ENCODE measurements around the gene SH3RF3.

DNA sequence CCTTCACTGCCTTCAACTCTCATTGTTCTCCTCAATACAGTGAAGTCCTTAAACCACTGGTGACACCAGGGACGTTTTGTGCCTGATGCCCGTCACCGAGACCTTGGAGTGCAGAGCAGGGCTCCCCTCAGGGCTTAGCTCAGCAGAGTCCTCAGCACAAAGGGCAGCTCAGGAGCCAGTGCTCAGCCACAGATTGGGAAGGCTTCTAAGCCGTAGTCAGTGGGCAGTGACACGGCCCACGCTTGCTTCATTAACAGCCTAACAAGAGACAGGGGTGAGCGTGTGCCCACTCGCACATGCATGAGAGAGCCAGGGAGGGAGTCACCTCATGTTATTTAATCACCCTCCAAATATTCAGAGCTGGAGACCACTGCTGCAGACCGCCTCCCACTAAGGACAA is 137.5 kb downstream of the SH3RF3 start:
- TF ChIP-seq, protein P1, sequence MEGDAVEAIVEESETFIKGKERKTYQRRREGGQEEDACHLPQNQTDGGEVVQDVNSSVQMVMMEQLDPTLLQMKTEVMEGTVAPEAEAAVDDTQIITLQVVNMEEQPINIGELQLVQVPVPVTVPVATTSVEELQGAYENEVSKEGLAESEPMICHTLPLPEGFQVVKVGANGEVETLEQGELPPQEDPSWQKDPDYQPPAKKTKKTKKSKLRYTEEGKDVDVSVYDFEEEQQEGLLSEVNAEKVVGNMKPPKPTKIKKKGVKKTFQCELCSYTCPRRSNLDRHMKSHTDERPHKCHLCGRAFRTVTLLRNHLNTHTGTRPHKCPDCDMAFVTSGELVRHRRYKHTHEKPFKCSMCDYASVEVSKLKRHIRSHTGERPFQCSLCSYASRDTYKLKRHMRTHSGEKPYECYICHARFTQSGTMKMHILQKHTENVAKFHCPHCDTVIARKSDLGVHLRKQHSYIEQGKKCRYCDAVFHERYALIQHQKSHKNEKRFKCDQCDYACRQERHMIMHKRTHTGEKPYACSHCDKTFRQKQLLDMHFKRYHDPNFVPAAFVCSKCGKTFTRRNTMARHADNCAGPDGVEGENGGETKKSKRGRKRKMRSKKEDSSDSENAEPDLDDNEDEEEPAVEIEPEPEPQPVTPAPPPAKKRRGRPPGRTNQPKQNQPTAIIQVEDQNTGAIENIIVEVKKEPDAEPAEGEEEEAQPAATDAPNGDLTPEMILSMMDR (conservative IDR thresholded peaks at IDR 0.05 in 1 of 2, IDR thresholded peaks at IDR 0.05 in 1 of 2; ENCODE audit: low read depth in 1 of 2, low read length in 2 of 2), result no peak
- no peak for TF ChIP-seq EZH2 (IDR thresholded peaks at IDR 0.05; ENCODE audit: low read length, missing control alignments)

All from fibroblast of lung (primary cell).